HG03520 (cell line): ENCODE data around the gene LILRB3.
"Not testable (repeated sequence)": the region's sequence is repeated elsewhere in the genome, so short reads cannot be mapped to it uniquely, and the experiment has no call there.

ENCODE experiments used
- ATAC-seq: cut with Tn5 transposase; IDR thresholded peaks from one replicate; pipeline ENCODE4 v1.9.1; 2021; ENCODE audit warnings: mild to moderate bottlenecking, moderate library complexity; ENCODE audit not compliant: unreplicated experiment

Gene LILRB3

GRCh38 chr19:54211235-54211634 lies 11.6 kb downstream of the LILRB3 start:
- ATAC-seq = no peak

DNA sequence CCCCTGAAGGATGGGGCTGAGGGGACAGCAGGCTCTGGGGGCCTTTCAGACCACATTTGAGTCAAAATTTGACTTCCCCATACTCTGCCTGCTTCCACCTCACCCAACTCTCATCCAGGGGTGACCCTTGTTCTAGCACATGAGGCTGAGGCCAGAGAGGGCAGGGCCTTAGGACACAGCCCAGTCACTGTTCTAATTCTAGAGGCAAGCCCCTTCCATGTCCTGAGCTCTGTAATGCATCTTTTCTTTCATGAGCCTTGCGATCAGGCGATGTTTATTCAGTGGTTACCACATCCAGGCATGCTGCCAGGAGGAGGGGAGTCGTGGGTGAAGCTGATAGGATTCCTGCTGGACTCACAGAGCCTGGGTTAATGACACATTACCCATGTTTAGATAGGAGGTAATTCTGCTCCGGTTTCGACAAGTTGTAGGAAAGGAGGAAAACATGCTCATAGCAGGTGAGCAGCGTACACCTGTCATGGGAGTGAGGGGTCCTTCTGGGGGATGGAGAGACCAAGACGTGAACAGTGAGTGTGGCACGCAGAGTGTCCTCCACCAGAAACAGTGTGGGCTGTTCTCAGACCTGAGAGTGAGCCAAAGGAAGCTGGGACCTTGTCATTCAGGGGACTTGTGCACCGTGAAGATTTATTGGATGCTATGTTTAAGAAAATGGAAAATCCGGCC lies 12.9 kb downstream of the LILRB3 start:
- ATAC-seq = no peak

DNA sequence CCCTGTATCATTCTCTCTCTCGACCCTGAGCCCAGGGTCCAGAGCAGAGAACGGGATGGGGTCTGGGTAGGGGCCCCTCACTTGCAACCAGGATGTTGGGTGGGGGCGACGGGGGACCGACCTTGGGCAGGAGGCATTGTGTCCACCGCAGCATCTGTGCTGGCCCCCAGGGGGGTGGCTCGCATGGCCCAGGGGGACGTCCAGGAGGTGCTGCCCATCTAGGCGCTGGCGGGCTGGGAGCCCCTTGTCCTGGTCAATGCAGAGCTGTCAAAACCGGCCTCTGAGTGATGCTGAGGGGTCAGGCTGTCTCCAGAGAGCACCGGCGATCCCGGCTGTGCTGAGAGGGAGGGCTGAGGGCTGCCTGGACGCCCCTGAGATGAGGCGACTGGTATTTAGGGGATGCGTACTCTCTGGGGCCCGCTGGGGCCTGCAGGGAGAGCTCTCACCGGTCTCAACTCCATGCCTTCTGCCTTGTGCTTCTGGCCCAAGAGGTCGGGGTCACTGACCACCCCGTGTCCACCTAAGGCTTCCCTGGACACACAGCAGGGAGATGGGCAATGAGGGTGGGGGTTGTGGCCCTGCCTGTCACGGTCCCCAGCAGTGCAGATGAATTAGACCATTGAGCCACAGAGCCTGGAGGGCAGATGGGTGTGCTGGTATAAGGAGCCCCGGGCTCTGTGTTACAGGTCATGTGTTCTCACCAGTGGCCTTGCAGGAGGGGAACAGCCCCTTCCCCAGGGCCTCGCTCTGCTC lies 13.6 kb downstream of the LILRB3 start:
- ATAC-seq = no peak

DNA sequence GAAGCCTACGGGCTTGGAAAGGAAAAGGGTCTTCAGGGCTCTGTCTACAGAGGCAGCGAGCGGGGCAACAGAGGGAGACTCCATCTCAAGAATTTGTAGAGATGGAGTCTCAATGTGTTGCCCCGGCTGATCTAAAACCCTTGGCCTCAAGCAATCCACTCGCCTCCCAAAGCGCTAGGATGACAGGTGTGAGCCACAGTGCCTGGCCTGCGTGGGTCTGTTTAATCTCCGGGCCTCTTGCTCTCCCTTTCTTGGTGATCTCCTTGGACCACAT lies 14.1 kb downstream of the LILRB3 start:
- ATAC-seq = no peak

GRCh38 chr19:54207983-54208783 lies 14.6 kb downstream of the LILRB3 start:
- ATAC-seq = no peak

- ATAC-seq = no peak
Observed at GRCh38 chr19:54207676-54207982, 15.2 kb downstream of the LILRB3 start.

DNA sequence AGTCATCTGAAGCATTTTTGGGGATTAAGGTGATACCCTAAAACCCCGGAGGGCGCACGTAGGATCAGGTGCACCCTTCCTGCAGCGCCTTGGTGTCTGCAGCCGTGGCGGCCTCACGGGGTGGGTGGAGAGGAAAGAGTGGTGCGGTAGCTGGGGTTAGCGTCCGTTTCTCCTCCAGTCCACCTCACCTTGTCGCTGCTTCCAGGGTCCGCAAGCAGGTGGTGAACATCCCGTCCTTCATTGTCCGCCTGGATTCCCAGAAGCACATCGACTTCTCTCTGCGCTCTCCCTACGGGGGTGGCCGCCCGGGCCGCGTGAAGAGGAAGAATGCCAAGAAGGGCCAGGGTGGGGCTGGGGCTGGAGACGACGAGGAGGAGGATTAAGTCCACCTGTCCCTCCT lies 15.6 kb downstream of the LILRB3 start:
- not testable (repeated sequence) for ATAC-seq

DNA sequence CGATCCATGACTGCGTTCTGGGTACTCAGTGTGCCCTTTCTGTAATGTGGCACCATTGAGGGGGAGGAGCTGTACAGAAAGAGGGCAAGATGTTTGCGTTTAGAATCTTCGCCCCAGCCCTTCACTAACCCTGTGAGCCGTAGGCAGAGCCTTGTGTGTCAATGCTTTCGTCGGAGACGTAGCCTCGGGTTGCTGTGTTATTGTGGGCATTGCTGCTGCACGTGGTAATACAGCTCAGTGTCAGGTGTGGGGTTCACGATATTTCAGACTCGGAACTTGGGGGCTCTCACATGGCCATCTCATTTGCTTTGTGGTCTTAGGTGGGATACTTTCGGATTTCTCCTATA lies 16.0 kb downstream of the LILRB3 start:
- ATAC-seq = no peak

- no peak for ATAC-seq
Observed at GRCh38 chr19:54206030-54206830, 16.6 kb downstream of the LILRB3 start.

- no peak for ATAC-seq
Observed at GRCh38 chr19:54204767-54205468, 17.9 kb downstream of the LILRB3 start.

DNA sequence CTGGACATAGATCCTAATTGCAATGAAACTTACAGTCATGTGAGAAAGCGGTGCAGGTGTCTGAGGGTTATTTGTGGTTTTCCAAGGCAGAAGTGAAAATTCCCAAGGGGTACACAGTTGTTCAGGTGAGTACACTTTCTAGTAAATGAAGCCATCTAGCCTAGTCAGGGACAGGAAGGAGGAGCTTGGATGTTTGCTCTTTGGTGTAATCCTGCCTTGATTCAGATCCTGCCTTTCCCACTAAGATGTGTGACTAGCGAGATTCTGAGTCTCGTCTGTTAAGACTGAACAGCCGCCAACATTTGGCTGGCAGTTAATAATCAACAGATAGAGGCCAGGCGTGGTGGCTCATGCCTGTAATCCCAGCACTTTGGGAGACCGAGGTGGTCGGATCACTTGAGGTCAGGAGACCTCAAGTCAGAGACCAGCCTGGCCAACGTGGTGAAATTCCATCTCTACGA lies 19.6 kb downstream of the LILRB3 start:
- no peak for ATAC-seq

DNA sequence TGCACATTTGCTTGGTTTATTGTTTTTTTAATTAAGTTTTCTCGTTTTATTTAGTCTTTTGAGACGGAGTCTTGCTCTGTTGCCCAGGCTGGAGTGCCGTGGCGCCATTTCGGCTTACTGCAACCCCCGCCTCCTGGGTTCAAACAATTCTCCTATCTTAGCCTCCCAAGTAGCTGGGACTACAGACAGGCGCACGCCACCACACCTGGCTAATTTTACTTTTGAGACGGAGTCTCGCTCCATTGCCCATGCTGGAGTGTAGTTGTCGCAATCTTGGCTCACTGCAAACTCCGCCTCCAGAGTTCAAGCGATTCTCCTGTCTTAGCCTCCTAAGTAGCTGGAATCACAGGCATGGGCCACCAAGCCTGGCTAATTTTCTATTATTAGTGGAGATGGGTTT lies 20.8 kb downstream of the LILRB3 start:
- no peak for ATAC-seq

GRCh38 chr19:54201172-54201701 lies 21.6 kb downstream of the LILRB3 start:
- ATAC-seq = no peak

GRCh38 chr19:54199401-54199800 lies 23.4 kb downstream of the LILRB3 start:
- ATAC-seq = no peak

GRCh38 chr19:54197121-54197520 lies 25.7 kb downstream of the LILRB3 start:
- no peak for ATAC-seq

DNA sequence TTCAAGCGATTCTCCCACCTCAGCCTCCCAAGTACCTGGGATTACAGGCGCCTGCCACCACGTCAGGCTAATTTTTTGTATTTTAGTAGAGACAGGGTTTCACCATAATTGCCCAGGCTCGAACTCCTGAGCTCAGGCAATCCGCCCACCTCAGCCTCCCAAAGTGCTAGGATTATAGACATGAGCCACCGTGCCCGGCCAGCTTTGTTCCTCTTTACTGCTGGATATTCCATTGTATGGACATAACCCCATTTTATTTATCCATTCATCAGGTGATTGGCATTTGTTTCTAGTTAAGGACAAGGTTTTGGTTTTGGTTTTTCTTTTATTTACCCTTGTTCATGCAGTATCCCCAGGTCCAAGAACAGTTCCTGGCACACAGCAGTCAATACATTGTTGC lies 26.3 kb downstream of the LILRB3 start:
- ATAC-seq = no peak

DNA sequence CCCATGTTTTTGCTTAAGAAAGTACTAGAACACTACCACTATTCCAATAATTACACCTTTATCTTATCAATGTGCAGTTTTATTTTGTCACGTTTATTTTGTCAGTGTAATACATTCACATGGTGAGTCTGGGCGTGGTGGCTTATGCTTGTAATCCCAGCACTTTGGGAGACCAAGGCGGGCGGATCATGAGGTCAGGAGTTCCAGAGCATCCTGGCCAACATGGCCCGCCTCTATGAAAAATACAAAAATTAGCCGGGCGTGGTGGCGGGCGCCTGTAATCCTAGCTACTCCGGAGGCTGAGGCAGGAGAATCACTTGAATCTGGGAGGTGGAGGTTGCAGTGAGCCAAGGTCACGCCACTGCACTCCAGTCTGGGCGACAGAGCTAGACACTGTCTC lies 28.3 kb downstream of the LILRB3 start:
- not testable (repeated sequence) for ATAC-seq

DNA sequence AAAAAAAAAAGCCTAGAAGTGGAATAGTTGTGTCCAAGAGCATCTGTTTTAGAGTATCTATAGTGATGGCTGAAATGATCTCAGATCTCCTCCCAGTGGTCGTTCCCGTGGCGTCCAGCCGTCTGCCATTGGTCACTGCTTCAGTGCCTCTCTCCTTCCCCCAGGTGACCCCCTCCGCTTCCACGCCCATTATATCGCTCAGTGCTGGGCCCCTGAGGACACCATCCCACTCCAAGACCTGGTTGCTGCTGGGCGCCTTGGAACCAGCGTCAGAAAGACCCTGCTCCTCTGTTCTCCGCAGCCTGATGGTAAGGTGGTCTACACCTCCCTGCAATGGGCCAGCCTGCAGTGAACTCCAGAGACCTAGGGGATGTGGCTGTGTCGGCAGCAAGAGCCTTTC lies 29.8 kb downstream of the LILRB3 start:
- no peak for ATAC-seq

DNA sequence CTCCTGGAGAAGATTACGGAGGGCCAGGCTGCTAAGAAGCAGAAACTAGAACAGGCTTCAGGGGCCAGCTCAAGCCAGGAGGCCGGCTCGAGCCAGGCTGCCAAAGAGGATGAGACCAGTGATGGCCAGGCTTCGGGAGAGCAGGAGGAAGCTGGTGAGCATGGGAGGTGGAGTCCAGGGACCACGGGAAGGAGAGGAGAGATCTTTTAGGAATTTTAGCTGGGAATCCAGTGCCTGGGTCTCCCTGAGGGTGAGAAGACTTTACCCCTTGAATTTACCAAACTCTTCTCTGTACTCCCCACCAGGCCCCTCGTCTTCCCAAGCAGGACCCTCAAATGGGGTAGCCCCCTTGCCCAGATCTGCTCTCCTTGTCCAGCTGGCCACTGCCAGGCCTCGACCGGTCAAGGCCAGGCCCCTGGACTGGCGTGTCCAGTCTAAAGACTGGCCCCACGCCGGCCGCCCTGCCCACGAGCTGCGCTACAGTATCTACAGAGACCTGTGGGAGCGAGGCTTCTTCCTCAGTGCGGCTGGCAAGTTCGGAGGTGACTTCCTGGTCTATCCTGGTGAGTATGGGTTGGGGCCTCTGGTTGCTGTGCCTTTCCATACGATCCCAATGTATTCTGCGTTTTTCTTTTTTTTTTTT lies 30.9 kb downstream of the LILRB3 start:
- ATAC-seq = no peak
